Activated naive CD8-positive, alpha-beta T cell treated with anti-CD3 and anti-CD28 coated beads, Interleukin-2, amount 10 ng/mL, durations not matched to agents 7 days and 5 days (primary cell): Measurements from ENCODE around the gene FAT1. TPM values are rescaled to one million over a fixed set of nuclear protein-coding genes. Genes with fewer than 3 reads are reported as not detected.

Source experiments
- ATAC-seq: fragments of 150-1000 bp; cut with Tn5 transposase; one replicate; pipeline ENCODE4 v1.10.0; 2021; ENCODE audit warnings: low read depth, moderate library complexity
- POLR2A ChIA-PET: fragments of 350-600 bp; sonication (Branson Sonifier 250); formaldehyde crosslinking; loops from one replicate; lab custom pipeline; 2021; ENCODE audit warnings: antibody characterized with exemption; lab: Charles Lee
- DNase-seq: peaks from one replicate; pipeline ENCODE4 v3.0.0; 2021
- H3K27ac Mint-ChIP-seq: one replicate; pipeline ENCODE4 v1.8.0; 2022; ENCODE audit warnings: mild to moderate bottlenecking, mixed read lengths
- H3K27me3 Mint-ChIP-seq: one replicate; pipeline ENCODE4 v1.8.0; 2022; ENCODE audit warnings: mild to moderate bottlenecking, moderate library complexity, mixed read lengths
- H3K36me3 Mint-ChIP-seq: one replicate; pipeline ENCODE4 v1.8.0; 2021; ENCODE audit warnings: mild to moderate bottlenecking, mixed read lengths
- H3K4me1 Mint-ChIP-seq: one replicate; pipeline ENCODE4 v1.8.0; 2021; ENCODE audit warnings: mixed read lengths
- H3K4me3 Mint-ChIP-seq: one replicate; pipeline ENCODE4 v1.8.0; 2022; ENCODE audit warnings: mild to moderate bottlenecking, moderate library complexity, mixed read lengths
- H3K9me3 Mint-ChIP-seq: one replicate; pipeline ENCODE4 v1.8.0; 2021; ENCODE audit warnings: mixed read lengths
- total RNA-seq, 2 experiments: library from RNA; stranded (reverse); gene quantifications; one replicate each; pipeline ENCODE4 v1.2.3, GENCODE V29; 2021

Gene FAT1
- total RNA-seq, 2 experiments from 2014 or later, result not detected

DNA sequence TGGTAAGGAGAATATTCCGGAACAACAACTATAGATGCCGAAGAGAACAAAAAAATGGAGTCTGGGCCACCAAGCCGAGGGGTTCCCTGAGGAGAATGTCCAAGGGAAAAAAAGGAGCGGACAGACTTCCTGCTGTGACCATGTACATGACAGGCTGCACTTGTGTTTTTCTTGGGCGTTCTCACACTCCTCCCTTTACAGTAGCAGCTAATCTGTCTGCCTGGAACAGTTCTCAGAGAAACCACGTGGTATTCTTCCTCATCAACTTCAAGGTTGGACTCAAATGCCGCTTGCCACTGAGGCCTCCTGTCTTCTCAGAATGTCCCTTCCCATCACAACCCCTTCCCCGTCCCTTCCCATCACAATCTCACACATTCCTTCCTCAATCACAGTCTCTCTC lies 137.5 kb downstream of the FAT1 start:
- Mint-ChIP-seq H3K36me3 (no peaks in the 10 kb centered on the region), H3K27ac (peak overlapping the region; percentile 2), H3K4me1 (no peaks in the 10 kb centered on the region), H3K9me3 (no peaks in the 10 kb centered on the region), H3K27me3 (peaks cover 5% of the 10 kb centered on the region), H3K4me3 (no peak overlapping the region)
- POLR2A ChIA-PET, result no interaction called here
- no peak for DNase-seq
- no peak for ATAC-seq

GRCh38 chr4:186584912-186585311 lies 138.7 kb downstream of the FAT1 start:
- H3K4me3 Mint-ChIP-seq, result no peak overlapping the region
- ATAC-seq (no peak), DNase-seq (no peak)
- no peak overlapping the region for H3K27ac Mint-ChIP-seq
- no peaks in the 10 kb centered on the region for H3K36me3 Mint-ChIP-seq
- H3K4me1 Mint-ChIP-seq, result no peaks in the 10 kb centered on the region
- POLR2A ChIA-PET, result no interaction called here
- H3K27me3 Mint-ChIP-seq, result peaks cover 5% of the 10 kb centered on the region
- H3K9me3 Mint-ChIP-seq, result no peaks in the 10 kb centered on the region

- H3K36me3 Mint-ChIP-seq, result no peaks in the 10 kb centered on the region
- POLR2A ChIA-PET, result no interaction called here
These were observed 142.2 kb downstream of the FAT1 start for GRCh38 chr4:186581421-186581820.

GRCh38 chr4:186580669-186581068 lies 143.0 kb downstream of the FAT1 start:
- POLR2A ChIA-PET, result no interaction called here
- Mint-ChIP-seq H3K27ac (no peak overlapping the region), H3K4me1 (no peaks in the 10 kb centered on the region), H3K9me3 (peaks cover 1% of the 10 kb centered on the region), H3K27me3 (peaks cover 3% of the 10 kb centered on the region), H3K36me3 (no peaks in the 10 kb centered on the region), H3K4me3 (no peak overlapping the region)
- DNase-seq, result no peak
- no peak for ATAC-seq

More at GRCh38 chr4:186581421-186581820, 142.2 kb downstream of the FAT1 start:
- DNase-seq (no peak), ATAC-seq (no peak)
- no peaks in the 10 kb centered on the region for H3K9me3 Mint-ChIP-seq
- H3K4me1 Mint-ChIP-seq, result no peaks in the 10 kb centered on the region
- H3K27me3 Mint-ChIP-seq, result peaks cover 3% of the 10 kb centered on the region
- H3K4me3 Mint-ChIP-seq, result no peak overlapping the region
- H3K27ac Mint-ChIP-seq, result no peak overlapping the region

- no peaks in the 10 kb centered on the region for H3K36me3 Mint-ChIP-seq
- H3K27ac Mint-ChIP-seq, result no peak overlapping the region
- no peaks in the 10 kb centered on the region for H3K27me3 Mint-ChIP-seq
- ATAC-seq (no peak), DNase-seq (no peak)
- H3K4me3 Mint-ChIP-seq, result no peak overlapping the region
- no peaks in the 10 kb centered on the region for H3K4me1 Mint-ChIP-seq
- POLR2A ChIA-PET, result no interaction called here
- H3K9me3 Mint-ChIP-seq, result no peaks in the 10 kb centered on the region
These were observed 153.3 kb downstream of the FAT1 start for GRCh38 chr4:186570193-186570996.

DNA sequence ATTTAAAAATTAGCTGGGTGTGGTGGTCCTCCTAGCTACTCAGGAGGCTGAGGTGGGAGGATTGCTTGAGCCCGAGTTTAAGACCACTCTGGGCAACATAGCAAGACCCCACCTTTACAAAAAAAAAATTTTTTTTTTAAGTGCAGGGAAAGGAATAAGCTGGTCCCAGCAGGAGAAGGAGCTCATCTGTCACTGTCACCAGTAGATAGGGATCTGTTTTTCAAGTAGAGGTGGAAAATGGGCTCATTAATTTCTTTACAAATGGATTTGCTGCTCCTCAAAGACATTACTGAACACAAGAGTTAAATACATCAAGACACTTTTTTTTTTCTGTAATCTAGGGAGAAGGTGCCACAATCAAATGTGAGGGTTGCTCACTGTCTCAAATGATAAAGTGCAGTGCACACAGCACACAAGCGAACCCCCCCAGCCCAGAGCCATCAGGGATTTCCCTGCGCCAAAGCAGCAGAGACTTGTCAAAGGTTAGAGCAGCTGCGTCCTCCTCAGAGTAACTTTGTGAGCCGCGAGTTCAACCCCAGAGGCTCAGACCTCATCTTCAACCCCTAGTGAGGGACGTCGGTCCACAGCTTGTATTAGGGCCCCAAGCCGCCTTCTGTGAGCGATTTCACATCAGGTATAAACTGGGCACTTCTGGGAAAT lies 154.0 kb downstream of the FAT1 start:
- DNase-seq, result no peak
- POLR2A ChIA-PET, result no interaction called here
- ATAC-seq, result no peak

DNA sequence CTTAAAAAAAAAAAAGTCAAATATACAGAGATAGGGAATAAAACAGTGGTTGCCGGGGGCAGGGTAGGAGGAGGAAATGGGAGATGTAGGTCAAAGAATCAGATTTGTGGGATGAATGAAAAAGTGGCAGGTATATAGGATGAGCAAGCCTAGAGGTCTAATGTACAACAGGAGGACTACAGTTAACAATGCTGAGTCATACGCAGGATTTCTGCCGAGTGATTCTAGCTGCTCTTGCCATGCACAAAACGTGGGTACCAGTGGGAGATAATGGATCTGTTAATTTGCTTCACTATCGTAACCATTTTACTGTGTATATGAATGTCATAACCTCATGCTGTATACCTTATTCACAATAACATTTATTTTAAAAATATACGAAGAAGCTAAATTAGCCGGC lies 157.6 kb downstream of the FAT1 start:
- no peak overlapping the region for H3K4me3 Mint-ChIP-seq
- POLR2A ChIA-PET, result no interaction called here
- H3K4me1 Mint-ChIP-seq, result no peaks in the 10 kb centered on the region
- DNase-seq (no peak), ATAC-seq (no peak)
- H3K27ac Mint-ChIP-seq, result no peak overlapping the region
- H3K36me3 Mint-ChIP-seq, result no peaks in the 10 kb centered on the region
- no peaks in the 10 kb centered on the region for H3K9me3 Mint-ChIP-seq
- no peaks in the 10 kb centered on the region for H3K27me3 Mint-ChIP-seq

More for the DNA sequence above, 154.0 kb downstream of the FAT1 start:
- H3K4me3 Mint-ChIP-seq, result no peak overlapping the region
- H3K9me3 Mint-ChIP-seq, result no peaks in the 10 kb centered on the region
- no peak overlapping the region for H3K27ac Mint-ChIP-seq
- no peaks in the 10 kb centered on the region for H3K4me1 Mint-ChIP-seq
- no peaks in the 10 kb centered on the region for H3K27me3 Mint-ChIP-seq
- H3K36me3 Mint-ChIP-seq, result no peaks in the 10 kb centered on the region

- H3K4me3 Mint-ChIP-seq, result no peak overlapping the region
- POLR2A ChIA-PET, result no interaction called here
- H3K4me1 Mint-ChIP-seq, result no peaks in the 10 kb centered on the region
- ATAC-seq (no peak), DNase-seq (no peak)
- no peaks in the 10 kb centered on the region for H3K9me3 Mint-ChIP-seq
- no peaks in the 10 kb centered on the region for H3K27me3 Mint-ChIP-seq
- no peak overlapping the region for H3K27ac Mint-ChIP-seq
- no peaks in the 10 kb centered on the region for H3K36me3 Mint-ChIP-seq
These were observed 159.9 kb downstream of the FAT1 start for GRCh38 chr4:186563761-186564160.

DNA sequence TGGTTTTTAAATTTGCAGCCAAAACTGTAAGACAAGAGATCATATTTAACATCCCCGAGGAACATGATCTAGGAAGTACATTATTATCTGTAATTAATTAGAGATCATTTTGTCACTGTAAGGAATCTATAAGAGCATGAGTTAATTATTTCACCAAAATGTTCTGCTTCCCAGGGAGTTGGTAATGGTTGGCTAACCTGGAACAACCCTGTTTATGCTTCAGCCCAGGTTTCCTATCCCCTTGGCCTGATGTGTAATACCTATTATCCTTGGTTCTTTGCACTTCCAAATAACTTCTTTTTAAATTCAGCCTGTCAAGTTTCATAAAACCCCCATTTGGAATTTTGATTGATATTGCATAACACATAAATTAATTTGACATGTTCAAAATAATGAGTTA lies 161.9 kb downstream of the FAT1 start:
- H3K27me3 Mint-ChIP-seq, result no peaks in the 10 kb centered on the region

DNA sequence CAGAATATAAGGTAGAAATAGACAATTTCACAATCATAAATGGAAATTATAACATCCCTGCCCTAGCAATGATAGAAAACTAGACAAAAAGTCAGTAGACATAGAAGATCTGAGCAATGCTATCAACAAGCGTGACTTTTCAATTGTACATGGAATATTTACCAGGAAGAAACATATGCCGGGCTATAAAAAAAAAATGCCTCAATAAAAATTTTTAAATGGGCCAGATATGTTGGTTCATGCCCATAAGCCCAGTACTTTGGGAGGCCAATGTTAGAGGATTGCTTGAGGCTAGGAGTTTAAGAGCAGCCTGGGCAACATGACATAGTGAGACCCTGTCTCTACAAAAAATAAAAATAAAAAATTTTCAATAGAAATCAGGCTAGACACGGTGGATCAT lies 163.0 kb downstream of the FAT1 start:
- Mint-ChIP-seq H3K27ac (no peak overlapping the region), H3K36me3 (no peaks in the 10 kb centered on the region), H3K9me3 (no peaks in the 10 kb centered on the region), H3K27me3 (peaks cover 6% of the 10 kb centered on the region), H3K4me3 (no peak overlapping the region), H3K4me1 (no peaks in the 10 kb centered on the region)
- no peak for DNase-seq
- POLR2A ChIA-PET, result no interaction called here
- no peak for ATAC-seq

More for the DNA sequence above, 161.9 kb downstream of the FAT1 start:
- Mint-ChIP-seq H3K4me1 (no peaks in the 10 kb centered on the region), H3K27ac (no peak overlapping the region), H3K36me3 (no peaks in the 10 kb centered on the region), H3K4me3 (no peak overlapping the region), H3K9me3 (no peaks in the 10 kb centered on the region)
- POLR2A ChIA-PET, result no interaction called here
- DNase-seq, result no peak
- no peak for ATAC-seq

- Mint-ChIP-seq H3K4me1 (no peaks in the 10 kb centered on the region), H3K4me3 (no peak overlapping the region), H3K27me3 (peaks cover 16% of the 10 kb centered on the region), H3K36me3 (no peaks in the 10 kb centered on the region), H3K27ac (no peak overlapping the region), H3K9me3 (no peaks in the 10 kb centered on the region)
- ATAC-seq, result no peak
- DNase-seq, result no peak
- POLR2A ChIA-PET, result no interaction called here
These were observed 166.2 kb downstream of the FAT1 start for GRCh38 chr4:186557486-186557885.

DNA sequence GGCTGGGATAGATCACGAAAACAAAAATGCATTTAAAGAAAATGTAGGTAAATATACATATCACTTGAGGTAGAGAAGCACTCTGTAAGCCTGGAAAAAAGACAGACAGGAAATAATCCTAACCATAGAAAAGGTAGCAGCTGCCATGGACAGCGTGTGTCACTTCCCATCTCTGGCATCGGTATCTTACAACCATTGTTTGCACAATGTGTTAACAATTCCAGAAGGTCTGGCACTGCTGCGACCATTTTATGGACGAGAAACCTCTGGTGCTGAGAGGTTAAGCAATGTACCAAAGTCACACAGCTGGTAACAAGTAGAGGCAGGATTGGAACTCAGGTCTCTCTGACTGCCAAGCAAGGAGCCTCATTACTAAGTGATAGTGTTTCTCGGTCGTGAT lies 166.6 kb downstream of the FAT1 start:
- ATAC-seq (no peak), DNase-seq (no peak)
- H3K4me3 Mint-ChIP-seq, result no peak overlapping the region
- no peaks in the 10 kb centered on the region for H3K9me3 Mint-ChIP-seq
- H3K4me1 Mint-ChIP-seq, result no peaks in the 10 kb centered on the region
- no peak overlapping the region for H3K27ac Mint-ChIP-seq
- POLR2A ChIA-PET, result no interaction called here
- no peaks in the 10 kb centered on the region for H3K36me3 Mint-ChIP-seq
- H3K27me3 Mint-ChIP-seq, result peaks cover 16% of the 10 kb centered on the region

GRCh38 chr4:186554914-186555827 lies 168.5 kb downstream of the FAT1 start, which contains the start of gene MTNR1A:
Gene MTNR1A, minus strand, starts transcription at chr4:186555567. Its CDS starts 202 bp downstream, at chr4:186555365.
- ATAC-seq (no peak), DNase-seq (no peak)
- POLR2A ChIA-PET, result no interaction called here
- H3K4me3 Mint-ChIP-seq, result no peak within 1 kb of the TSS
- H3K27ac Mint-ChIP-seq, result no peak within 1 kb of the TSS
- H3K9me3 Mint-ChIP-seq, result no peaks in the 10 kb centered on the region
- no peaks in the 10 kb centered on the region for H3K4me1 Mint-ChIP-seq
- no peaks in the 10 kb centered on the region for H3K36me3 Mint-ChIP-seq
- peaks cover 16% of the 10 kb centered on the region for H3K27me3 Mint-ChIP-seq
